ENCODE data around the gene NLRC4. TPM values are rescaled to one million over a fixed set of nuclear protein-coding genes. Genes with fewer than 3 reads are reported as not detected.

NLRC4 gene
- total RNA-seq, 1 experiment from 2014 or later: not detected

DNA sequence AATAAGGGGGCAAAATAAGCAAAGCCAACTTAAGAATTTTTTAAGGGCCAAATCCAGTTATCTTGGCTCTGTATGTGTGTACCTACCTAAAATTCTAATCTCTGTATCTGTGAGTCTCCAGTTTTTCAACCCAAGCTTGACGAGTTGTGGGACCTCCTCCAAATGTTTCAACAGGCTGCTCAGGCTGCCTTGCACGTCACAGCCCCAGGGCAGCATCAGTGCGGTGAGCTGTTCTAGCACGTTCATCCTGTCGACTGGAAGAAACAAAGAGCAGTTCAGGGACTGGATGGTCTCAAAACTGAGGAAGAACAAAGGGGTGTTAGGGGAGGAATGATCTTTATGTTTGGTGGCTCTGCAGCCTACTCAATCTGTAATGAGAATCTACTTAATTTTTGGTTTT is 29.4 kb downstream of the NLRC4 start:
- no peak overlapping the region for H3K27ac ChIP-seq (ENCODE audit: insufficient read length, low read depth, low read length)

More for the DNA sequence above, 29.4 kb downstream of the NLRC4 start:
- H4K91ac ChIP-seq (ENCODE audit: insufficient read length, low read depth, low read length): no peak overlapping the region
- H4K20me1 ChIP-seq (ENCODE audit: control insufficient read depth, insufficient read depth, insufficient read length): no peaks in the 10 kb centered on the region
- H2BK12ac ChIP-seq (ENCODE audit: insufficient read length, low read depth, low read length): no peak overlapping the region
- H3K23me2 ChIP-seq (ENCODE audit: insufficient read length, low read depth, low read length, poor library complexity, severe bottlenecking): no peaks in the 10 kb centered on the region
- H2BK20ac ChIP-seq (ENCODE audit: low read depth, low read length, poor library complexity, severe bottlenecking): no peak overlapping the region
- Mint-ChIP-seq H3K4me3 (no peak overlapping the region), H3K27ac (no peak overlapping the region; a peak in 1 of 7 replicates), H3K9me3 (no peaks in the 10 kb centered on the region), H3K36me3 (ENCODE audit: insufficient read depth in 1 of 3, low read depth in 3 of 3) (peaks cover 0 to 5% (median 0%) of the 10 kb centered on the region in 3 experiments; a peak in 2 of 7 replicates), H3K27me3 (ENCODE audit: low read depth) (no peaks in the 10 kb centered on the region), H3K4me1 (peaks cover 0 to 6% of the 10 kb centered on the region in 2 experiments; a peak in 1 of 4 replicates)
- H3K4ac ChIP-seq (ENCODE audit: low read depth, low read length): no peak overlapping the region
- no peak overlapping the region for H2AFZ ChIP-seq (ENCODE audit: low read length)
- no peak overlapping the region for H2BK15ac ChIP-seq (ENCODE audit: low read depth, low read length)
- H3K18ac ChIP-seq (ENCODE audit: insufficient read length, low read depth, low read length): no peak overlapping the region
- no peak overlapping the region for H2AK5ac ChIP-seq (ENCODE audit: insufficient read length, low read length)
- no peak overlapping the region for H4K5ac ChIP-seq (ENCODE audit: insufficient read length, low read depth, low read length)
- H2BK5ac ChIP-seq (ENCODE audit: insufficient read length, low read length): no peak overlapping the region
- H4K8ac ChIP-seq (replicated peaks; ENCODE audit: insufficient read length, low read depth, low read length): no peak overlapping the region
- no peak for DNase-seq
- H3K79me1 ChIP-seq (ENCODE audit: insufficient read depth, low read depth, low read length, poor library complexity, severe bottlenecking): no peaks in the 10 kb centered on the region
- no peak overlapping the region for H3K14ac ChIP-seq (ENCODE audit: insufficient read depth, low read length)
- WGBS (ENCODE audit: extremely low coverage, insufficient read length, low lambda C conversion rate): no CpG with 5 or more reads among the region's 5 CpGs
- no peak overlapping the region for H3K9ac ChIP-seq (ENCODE audit: extremely low read depth, insufficient read length, low read length)
- H3K27me3 ChIP-seq (ENCODE audit: insufficient read depth, low read length): no peaks in the 10 kb centered on the region
- H3T11ph ChIP-seq (ENCODE audit: low read length): no peak overlapping the region
- H3K4me1 ChIP-seq (ENCODE audit: insufficient read depth, low read length): no peaks in the 10 kb centered on the region
- no peak overlapping the region for H3K56ac ChIP-seq (ENCODE audit: insufficient read length, low read depth, low read length)
- no peak overlapping the region for H2BK120ac ChIP-seq (ENCODE audit: low read depth, low read length, poor library complexity, severe bottlenecking)
- no peaks in the 10 kb centered on the region for H3K79me2 ChIP-seq (ENCODE audit: insufficient read depth, low read length)
- H3K4me2 ChIP-seq (ENCODE audit: insufficient read depth, insufficient read length, low read length): no peak overlapping the region
- H3K9me3 ChIP-seq (ENCODE audit: control insufficient read depth, low read depth, low read length): no peaks in the 10 kb centered on the region
- no peak overlapping the region for H3K23ac ChIP-seq (ENCODE audit: insufficient read length, low read depth, low read length)
- no peak for TF ChIP-seq CTCF (conservative IDR thresholded peaks at IDR 0.05)

Measured in H9 (cell line).